ENCODE results near the gene SRRM4. TPM values are rescaled to one million over a fixed set of nuclear protein-coding genes. Genes with fewer than 3 reads are reported as not detected.
A peak's percentile ranks its signal among the peaks of the same experiment; 100 is the strongest.

The SRRM4 gene
- total RNA-seq, 1 experiment from 2014 or later: not detected

DNA sequence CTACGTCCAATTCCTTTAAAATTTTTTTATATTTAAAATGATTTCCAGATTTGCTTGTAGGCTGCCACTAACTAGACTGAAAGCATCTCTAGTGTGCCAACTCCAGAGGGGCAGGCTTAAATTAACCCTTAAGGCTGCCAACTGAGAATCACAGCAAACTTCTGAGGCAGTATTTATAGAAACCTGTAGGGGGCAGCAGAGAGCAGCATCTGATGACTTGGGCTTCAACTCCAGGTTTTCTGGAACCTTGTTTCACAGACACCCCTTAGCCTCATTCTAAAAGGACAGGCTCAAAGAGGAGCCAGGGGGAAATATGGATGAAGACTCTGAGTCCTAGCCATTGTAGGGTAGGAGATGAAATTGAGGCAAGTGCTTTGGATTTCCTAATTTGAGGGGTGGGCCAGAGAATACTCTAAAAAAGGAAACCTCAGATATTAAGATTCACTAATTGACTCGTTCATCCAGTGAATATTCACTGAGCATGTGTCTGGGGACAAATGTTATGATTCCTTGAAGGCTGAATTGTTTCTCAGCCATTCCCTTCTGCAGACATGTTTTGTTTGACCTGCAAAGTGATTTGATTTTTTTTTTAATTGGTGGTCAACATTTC lies 134.1 kb downstream of the SRRM4 start:
- intact Hi-C loops (cut with micrococcal nuclease): loop anchor here (1.0 to 2.0 kb wide), 2 partner anchors 298 to 429 kb away; no protein-coding TSS in a partner anchor
- POLR2A ChIA-PET: no interaction called here
- BruUV-seq (replicated peaks): no TSS peak
- Mint-ChIP-seq H3K27ac (ENCODE audit: low read depth, unreplicated experiment) (no peak overlapping the region), H3K9me3 (ENCODE audit: unreplicated experiment) (peaks cover 17% of the 10 kb centered on the region), H3K27me3 (ENCODE audit: insufficient read depth, unreplicated experiment) (no peaks in the 10 kb centered on the region), H3K4me3 (ENCODE audit: unreplicated experiment) (no peak overlapping the region), H3K4me1 (ENCODE audit: insufficient read depth, unreplicated experiment) (no peaks in the 10 kb centered on the region), H3K36me3 (ENCODE audit: insufficient read depth, unreplicated experiment) (no peaks in the 10 kb centered on the region)
- DNase-seq (ENCODE audit: unreplicated experiment): peak; percentile 39
- CTCF ChIA-PET: interaction anchor here (0.6 to 2.0 kb wide), 12 partner anchors 8 to 1194 kb away, joined by 3 to 13 read pairs (median 3); no protein-coding TSS in a partner anchor
- TF ChIP-seq, protein P1, sequence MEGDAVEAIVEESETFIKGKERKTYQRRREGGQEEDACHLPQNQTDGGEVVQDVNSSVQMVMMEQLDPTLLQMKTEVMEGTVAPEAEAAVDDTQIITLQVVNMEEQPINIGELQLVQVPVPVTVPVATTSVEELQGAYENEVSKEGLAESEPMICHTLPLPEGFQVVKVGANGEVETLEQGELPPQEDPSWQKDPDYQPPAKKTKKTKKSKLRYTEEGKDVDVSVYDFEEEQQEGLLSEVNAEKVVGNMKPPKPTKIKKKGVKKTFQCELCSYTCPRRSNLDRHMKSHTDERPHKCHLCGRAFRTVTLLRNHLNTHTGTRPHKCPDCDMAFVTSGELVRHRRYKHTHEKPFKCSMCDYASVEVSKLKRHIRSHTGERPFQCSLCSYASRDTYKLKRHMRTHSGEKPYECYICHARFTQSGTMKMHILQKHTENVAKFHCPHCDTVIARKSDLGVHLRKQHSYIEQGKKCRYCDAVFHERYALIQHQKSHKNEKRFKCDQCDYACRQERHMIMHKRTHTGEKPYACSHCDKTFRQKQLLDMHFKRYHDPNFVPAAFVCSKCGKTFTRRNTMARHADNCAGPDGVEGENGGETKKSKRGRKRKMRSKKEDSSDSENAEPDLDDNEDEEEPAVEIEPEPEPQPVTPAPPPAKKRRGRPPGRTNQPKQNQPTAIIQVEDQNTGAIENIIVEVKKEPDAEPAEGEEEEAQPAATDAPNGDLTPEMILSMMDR (IDR thresholded peaks at IDR 0.05; ENCODE audit: unreplicated experiment): peak; percentile 70

DNA sequence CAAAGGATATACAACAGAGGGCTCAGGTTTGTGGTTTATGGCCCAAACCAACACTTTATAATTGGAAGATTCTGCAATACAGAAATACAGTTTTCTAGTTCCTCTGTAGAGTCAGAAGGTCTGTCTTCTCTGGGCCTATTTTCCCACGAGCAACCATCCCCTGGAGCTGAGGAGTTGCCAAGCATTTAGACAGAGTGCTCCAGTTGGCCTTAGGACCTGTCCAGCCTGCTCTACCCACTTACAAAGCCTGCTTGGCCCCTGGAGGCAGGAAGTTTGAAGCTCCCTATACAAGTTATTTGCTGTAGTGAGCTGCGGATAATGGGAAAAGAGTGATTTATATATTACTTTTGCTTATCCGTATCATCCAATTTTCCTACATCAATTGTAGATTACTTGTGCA lies 136.6 kb downstream of the SRRM4 start:
- no TSS peak for BruUV-seq (replicated peaks)
- no peaks in the 10 kb centered on the region for H3K27me3 Mint-ChIP-seq (ENCODE audit: insufficient read depth, unreplicated experiment)
- intact Hi-C loops (cut with micrococcal nuclease): no loop called here
- DNase-seq (ENCODE audit: unreplicated experiment): no peak
- no peak overlapping the region for H3K4me3 Mint-ChIP-seq (ENCODE audit: unreplicated experiment)
- H3K4me1 Mint-ChIP-seq (ENCODE audit: insufficient read depth, unreplicated experiment): no peaks in the 10 kb centered on the region
- TF ChIP-seq, protein P1 (IDR thresholded peaks at IDR 0.05; ENCODE audit: unreplicated experiment): no peak
- no peak overlapping the region for H3K27ac Mint-ChIP-seq (ENCODE audit: low read depth, unreplicated experiment)
- H3K36me3 Mint-ChIP-seq (ENCODE audit: insufficient read depth, unreplicated experiment): no peaks in the 10 kb centered on the region
- POLR2A ChIA-PET: no interaction called here
- peaks cover 16% of the 10 kb centered on the region for H3K9me3 Mint-ChIP-seq (ENCODE audit: unreplicated experiment)
- CTCF ChIA-PET: interaction anchor here (0.6 to 1.1 kb wide), 5 partner anchors 29 to 387 kb away, joined by 3 to 5 read pairs (median 3); no protein-coding TSS in a partner anchor

DNA sequence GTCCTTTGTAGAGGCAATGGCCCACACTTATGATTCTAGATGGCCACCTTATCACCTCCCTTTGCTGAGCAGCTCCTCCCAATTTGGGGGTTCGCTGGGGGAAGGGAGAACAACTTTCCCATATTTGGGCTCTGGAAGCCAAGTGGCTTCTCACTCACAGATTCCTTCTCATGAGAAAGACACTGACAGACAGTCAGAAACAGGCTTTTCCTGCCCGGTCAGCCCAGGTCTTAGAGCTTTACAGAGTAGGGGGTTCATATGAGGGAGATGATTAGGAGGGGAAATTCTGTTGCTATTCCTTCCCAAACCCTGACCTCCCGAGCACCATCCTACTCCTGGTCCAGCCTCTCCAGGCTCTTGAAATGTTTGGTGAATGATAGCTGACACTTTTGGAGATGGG lies 137.3 kb downstream of the SRRM4 start:
- no peak for DNase-seq (ENCODE audit: unreplicated experiment)
- Mint-ChIP-seq H3K9me3 (ENCODE audit: unreplicated experiment) (peaks cover 16% of the 10 kb centered on the region), H3K36me3 (ENCODE audit: insufficient read depth, unreplicated experiment) (no peaks in the 10 kb centered on the region), H3K4me1 (ENCODE audit: insufficient read depth, unreplicated experiment) (no peaks in the 10 kb centered on the region), H3K4me3 (ENCODE audit: unreplicated experiment) (no peak overlapping the region), H3K27ac (ENCODE audit: low read depth, unreplicated experiment) (no peak overlapping the region), H3K27me3 (ENCODE audit: insufficient read depth, unreplicated experiment) (no peaks in the 10 kb centered on the region)
- CTCF ChIA-PET: interaction anchor here (0.6 to 1.1 kb wide), 5 partner anchors 29 to 387 kb away, joined by 3 to 5 read pairs (median 3); no protein-coding TSS in a partner anchor
- intact Hi-C loops (cut with micrococcal nuclease): no loop called here
- POLR2A ChIA-PET: no interaction called here
- no TSS peak for BruUV-seq (replicated peaks)
- TF ChIP-seq, protein P1 (IDR thresholded peaks at IDR 0.05; ENCODE audit: unreplicated experiment): no peak

DNA sequence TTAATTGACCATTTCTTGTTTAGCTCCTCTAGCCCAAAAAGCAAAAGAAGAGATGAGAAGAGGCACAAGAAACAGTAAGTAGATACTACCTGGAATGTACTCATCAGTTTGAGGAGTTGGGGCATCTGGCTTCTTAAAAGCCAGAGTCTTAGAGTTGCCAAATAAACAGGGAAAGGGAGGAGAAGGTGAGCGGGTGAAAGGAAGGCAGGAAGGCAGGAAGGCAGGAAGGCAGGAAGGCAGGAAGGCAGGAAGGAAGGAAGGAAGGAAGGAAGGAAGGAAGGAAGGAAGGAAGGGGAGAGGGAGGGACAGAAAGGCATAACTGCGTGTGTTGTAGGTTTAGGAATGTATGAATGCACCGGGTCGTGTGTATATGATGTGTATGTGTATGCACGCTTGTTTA lies 140.7 kb downstream of the SRRM4 start:
- H3K27ac Mint-ChIP-seq (ENCODE audit: low read depth, unreplicated experiment): no peak overlapping the region
- BruUV-seq (replicated peaks): no TSS peak
- CTCF ChIA-PET: interaction anchor here (1.5 kb wide), 1 partner anchor 292 kb away, joined by 3 read pairs; no protein-coding TSS in a partner anchor

More for the DNA sequence above, 140.7 kb downstream of the SRRM4 start:
- TF ChIP-seq, protein P1 (IDR thresholded peaks at IDR 0.05; ENCODE audit: unreplicated experiment): no peak
- Mint-ChIP-seq H3K36me3 (ENCODE audit: insufficient read depth, unreplicated experiment) (no peaks in the 10 kb centered on the region), H3K9me3 (ENCODE audit: unreplicated experiment) (peaks cover 16% of the 10 kb centered on the region), H3K27me3 (ENCODE audit: insufficient read depth, unreplicated experiment) (no peaks in the 10 kb centered on the region), H3K4me1 (ENCODE audit: insufficient read depth, unreplicated experiment) (no peaks in the 10 kb centered on the region), H3K4me3 (ENCODE audit: unreplicated experiment) (no peak overlapping the region)
- intact Hi-C loops (cut with micrococcal nuclease): no loop called here
- DNase-seq (ENCODE audit: unreplicated experiment): no peak
- POLR2A ChIA-PET: no interaction called here
